ENCODE results near the gene TNPO3. TPM values are rescaled to one million over a fixed set of nuclear protein-coding genes. Genes with fewer than 3 reads are reported as not detected.

Gene TNPO3
- total and polyA plus RNA-seq, 2 of the 4 experiments (the other 2 are of a cell fraction): 24.2 to 77.2 TPM

DNA sequence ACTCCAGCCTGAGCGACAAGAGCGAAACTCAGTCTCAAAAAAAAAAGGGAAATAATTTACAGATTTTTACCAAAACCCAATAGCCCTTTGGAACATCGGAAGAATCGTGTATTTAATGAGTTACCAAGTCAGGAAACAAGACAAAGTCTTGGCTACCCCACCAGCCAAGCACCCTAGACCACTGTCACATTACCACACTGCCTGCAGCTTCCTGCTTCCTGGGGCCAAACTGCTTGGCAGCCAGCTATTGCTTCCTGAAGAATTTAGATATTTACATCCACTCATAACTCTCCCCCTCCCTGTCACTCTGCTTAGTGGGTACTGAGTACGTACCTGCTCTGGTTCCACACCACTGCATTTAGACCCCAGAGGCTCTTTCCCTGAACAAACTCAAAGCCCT lies 14.1 kb upstream of the TNPO3 start:
- Histone ChIP-seq H3K9me3 (ENCODE audit: control insufficient read depth, insufficient read depth, low read length) (no peaks in the 10 kb centered on the region), H3K79me1 (ENCODE audit: low read depth in 1 of 2, low read length in 2 of 2) (no peaks in the 10 kb centered on the region), H3K4me2 (ENCODE audit: low read depth, low read length) (no peak overlapping the region), H2BK20ac (ENCODE audit: low read depth, low read length) (no peak overlapping the region), H3K18ac (ENCODE audit: low read depth, low read length) (no peak overlapping the region), H3K4ac (ENCODE audit: low read depth, low read length) (no peak overlapping the region), H2AK5ac (ENCODE audit: low read depth, low read length) (no peak overlapping the region), H2BK15ac (ENCODE audit: low read depth, low read length) (no peak overlapping the region), H3K4me1 (ENCODE audit: control insufficient read depth, insufficient read depth, low read length) (peaks cover 4% of the 10 kb centered on the region; the same call in 1 of the 2 replicates), H4K91ac (ENCODE audit: insufficient read depth, low read depth, low read length) (no peak overlapping the region), H2BK5ac (ENCODE audit: low read depth, low read length, poor library complexity, severe bottlenecking) (no peak overlapping the region), H3K14ac (replicated peaks; ENCODE audit: low read depth, low read length) (no peak overlapping the region), H2AFZ (replicated peaks; ENCODE audit: low read length, poor library complexity) (no peak overlapping the region), H3K9me1 (ENCODE audit: insufficient read depth, low read length) (no peaks in the 10 kb centered on the region), H3K27ac (ENCODE audit: insufficient read depth, low read length) (no peak overlapping the region), H2BK120ac (ENCODE audit: low read depth, low read length) (no peak overlapping the region), H2AK9ac (replicated peaks; ENCODE audit: low read depth, low read length, poor library complexity) (no peak overlapping the region), H3K9ac (ENCODE audit: low read depth, low read length) (no peak overlapping the region), H4K8ac (ENCODE audit: low read depth in 2 of 2, low read length in 2 of 2) (no peak overlapping the region), H4K20me1 (ENCODE audit: insufficient read depth, low read length) (no peaks in the 10 kb centered on the region), H3K27me3 (ENCODE audit: control insufficient read depth, insufficient read depth, low read length) (peaks cover 12% of the 10 kb centered on the region), H3K56ac (ENCODE audit: extremely low read depth, insufficient read depth, low read length) (no peak overlapping the region), H3K4me3 (ENCODE audit: insufficient read depth, low read depth, low read length) (no peak overlapping the region), H3K23ac (ENCODE audit: low read depth, low read length) (no peak overlapping the region), H4K5ac (ENCODE audit: low read depth, low read length) (no peak overlapping the region), H3K36me3 (ENCODE audit: control insufficient read depth, insufficient read depth, low read length) (no peaks in the 10 kb centered on the region)
- ChIA-PET CTCF (interaction anchor here (0.6 kb wide), 1 partner anchor 359 kb away, joined by 3 read pairs; no protein-coding TSS in a partner anchor), POLR2A (ENCODE audit: unreplicated experiment) (no interaction called here)
- DNase-seq: no peak
- WGBS, 2 experiments (ENCODE audit: extremely low coverage in 2 of 2, insufficient read length in 1 of 2): 75% methylated on average over 1 of the region's 5 CpGs; no CpG with 5 or more reads in 1 of the 2 experiments
- dilution Hi-C loops (cut with HindIII; ENCODE audit: low sequenced_read_pairs, unreplicated experiment) (no loop called here), intact Hi-C loops (cut with micrococcal nuclease) (no loop called here), in situ Hi-C loops (cut with MboI; ENCODE audit: low sequenced_read_pairs) (no loop called here)
- ATAC-seq (ENCODE audit: low read depth): no peak
- TF ChIP-seq, protein P1, sequence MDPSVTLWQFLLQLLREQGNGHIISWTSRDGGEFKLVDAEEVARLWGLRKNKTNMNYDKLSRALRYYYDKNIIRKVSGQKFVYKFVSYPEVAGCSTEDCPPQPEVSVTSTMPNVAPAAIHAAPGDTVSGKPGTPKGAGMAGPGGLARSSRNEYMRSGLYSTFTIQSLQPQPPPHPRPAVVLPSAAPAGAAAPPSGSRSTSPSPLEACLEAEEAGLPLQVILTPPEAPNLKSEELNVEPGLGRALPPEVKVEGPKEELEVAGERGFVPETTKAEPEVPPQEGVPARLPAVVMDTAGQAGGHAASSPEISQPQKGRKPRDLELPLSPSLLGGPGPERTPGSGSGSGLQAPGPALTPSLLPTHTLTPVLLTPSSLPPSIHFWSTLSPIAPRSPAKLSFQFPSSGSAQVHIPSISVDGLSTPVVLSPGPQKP (IDR thresholded peaks at IDR 0.05; ENCODE audit: borderline replicate concordance, low read depth, low read length): no peak
- TF ChIP-seq FOS (IDR thresholded peaks at IDR 0.05; ENCODE audit: low read depth, low read length) (no peak), CEBPB (IDR thresholded peaks at IDR 0.05; ENCODE audit: low read depth, low read length) (no peak), POLR2A (IDR thresholded peaks at IDR 0.05; ENCODE audit: low read depth, low read length) (no peak), USF2 (IDR thresholded peaks at IDR 0.05; ENCODE audit: low read depth, low read length) (no peak), RCOR1 (IDR thresholded peaks at IDR 0.05; ENCODE audit: insufficient replicate concordance, low read length) (no peak), BHLHE40 (IDR thresholded peaks at IDR 0.05; ENCODE audit: low read depth, low read length) (no peak), SMC3 (IDR thresholded peaks at IDR 0.05; ENCODE audit: low read depth, low read length) (no peak), MXI1 (IDR thresholded peaks at IDR 0.05; ENCODE audit: borderline replicate concordance, low read depth, low read length) (no peak), NFE2L2 (IDR thresholded peaks at IDR 0.05; ENCODE audit: low read depth, low read length) (no peak), MAZ (IDR thresholded peaks at IDR 0.05; ENCODE audit: borderline replicate concordance, low read depth, low read length) (no peak), RFX5 (IDR thresholded peaks at IDR 0.05; ENCODE audit: low read depth, low read length) (no peak), MAFK (IDR thresholded peaks at IDR 0.05; ENCODE audit: low read depth, low read length) (no peak), RAD21 (IDR thresholded peaks at IDR 0.05; ENCODE audit: low read length) (no peak)
- no TSS peak for BruUV-seq (replicated peaks)
